GM12864 (cell line): Measurements from ENCODE around the gene STAT1.

ENCODE experiments used
- DNase-seq: peaks from one replicate; pipeline ENCODE4 v3.0.0-alpha.2; 2011; ENCODE audit warnings: low read depth
- H3K4me3 ChIP-seq: 2 replicates; pipeline ENCODE4 v1.5.1; 2011; ENCODE audit warnings: mild to moderate bottlenecking, low read depth, low read length, control low read depth
- CTCF ChIP-seq: IDR thresholded peaks from 2 replicates; pipeline ENCODE4 v1.5.1; 2011; ENCODE audit warnings: low read depth, mild to moderate bottlenecking, moderate library complexity, low read length, control low read depth, inconsistent platforms; ENCODE audit errors: missing control alignments

The STAT1 gene

GRCh38 chr2:190984595-190984994 is 29.4 kb downstream of the STAT1 start:
- DNase-seq: no peak
- no peak overlapping the region for H3K4me3 ChIP-seq
- no peak for TF ChIP-seq CTCF

GRCh38 chr2:190982262-190983034 is 31.5 kb downstream of the STAT1 start:
- TF ChIP-seq CTCF: no peak
- no peak overlapping the region for H3K4me3 ChIP-seq
- DNase-seq: no peak

- DNase-seq: no peak
- TF ChIP-seq CTCF: no peak
- H3K4me3 ChIP-seq: no peak overlapping the region
Observed at GRCh38 chr2:190981733-190982132, 32.2 kb downstream of the STAT1 start.

GRCh38 chr2:190981333-190981732 is 32.6 kb downstream of the STAT1 start:
- DNase-seq: no peak
- TF ChIP-seq CTCF: no peak
- no peak overlapping the region for H3K4me3 ChIP-seq

GRCh38 chr2:190980630-190981209 is 33.3 kb downstream of the STAT1 start:
- H3K4me3 ChIP-seq: no peak overlapping the region
- TF ChIP-seq CTCF: no peak
- DNase-seq: no peak

GRCh38 chr2:190979906-190980629 is 33.9 kb downstream of the STAT1 start:
- TF ChIP-seq CTCF: no peak
- no peak for DNase-seq
- H3K4me3 ChIP-seq: no peak overlapping the region
